NCI-H2029 treated with DMSO at 0.1 percent for 48 hours (cell line): Measurements from ENCODE around the gene CHST11.

Source experiments
- DNase-seq: peaks from one replicate; lab custom pipeline; 2025; lab: John Stamatoyannopoulos, UW

Gene CHST11

GRCh38 chr12:104460973-104461698, 4.4 kb downstream of the CHST11 start:
- no peak for DNase-seq

- DNase-seq = no peak
These were observed 5.6 kb downstream of the CHST11 start for GRCh38 chr12:104462325-104462724.

GRCh38 chr12:104462931-104463339, 6.2 kb downstream of the CHST11 start:
- DNase-seq = no peak

DNA sequence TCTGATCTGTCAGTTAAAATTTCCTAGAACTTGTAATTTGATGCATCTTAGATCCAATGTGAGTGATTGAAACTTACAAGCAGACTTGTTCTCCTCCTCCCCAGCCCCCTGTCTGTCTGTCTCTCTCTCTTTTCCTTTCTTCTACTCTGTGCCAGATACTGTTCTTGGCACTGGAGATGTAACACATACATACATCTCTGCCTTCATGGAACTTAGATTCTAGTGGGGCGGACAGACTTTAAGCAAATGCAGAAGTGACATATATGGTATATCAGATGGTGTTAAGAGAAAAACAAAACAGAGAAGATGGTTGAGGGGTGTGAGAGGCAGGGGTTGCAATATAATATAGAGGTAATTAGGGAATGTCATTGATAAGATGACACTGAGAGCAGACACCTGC, 6.6 kb downstream of the CHST11 start:
- no peak for DNase-seq

DNA sequence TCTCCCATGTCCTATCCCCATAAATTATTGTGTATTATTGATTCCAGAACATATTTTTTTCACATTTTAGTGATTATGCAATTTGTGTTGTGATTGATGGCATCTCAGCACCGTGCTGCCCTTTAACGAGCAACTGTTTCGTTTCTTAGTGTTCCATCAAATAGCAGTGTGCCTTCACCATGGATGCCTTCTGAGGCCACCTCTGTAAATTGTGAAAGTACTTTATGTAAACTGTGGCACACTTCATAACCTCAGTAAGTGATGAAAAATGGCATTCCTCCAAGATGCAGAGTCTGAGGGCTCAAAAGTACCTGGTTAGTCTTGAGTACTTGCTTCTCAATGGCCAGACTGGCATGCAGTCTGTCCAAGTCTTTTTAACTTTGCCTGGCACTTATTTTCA, 8.2 kb downstream of the CHST11 start:
- no peak for DNase-seq

DNA sequence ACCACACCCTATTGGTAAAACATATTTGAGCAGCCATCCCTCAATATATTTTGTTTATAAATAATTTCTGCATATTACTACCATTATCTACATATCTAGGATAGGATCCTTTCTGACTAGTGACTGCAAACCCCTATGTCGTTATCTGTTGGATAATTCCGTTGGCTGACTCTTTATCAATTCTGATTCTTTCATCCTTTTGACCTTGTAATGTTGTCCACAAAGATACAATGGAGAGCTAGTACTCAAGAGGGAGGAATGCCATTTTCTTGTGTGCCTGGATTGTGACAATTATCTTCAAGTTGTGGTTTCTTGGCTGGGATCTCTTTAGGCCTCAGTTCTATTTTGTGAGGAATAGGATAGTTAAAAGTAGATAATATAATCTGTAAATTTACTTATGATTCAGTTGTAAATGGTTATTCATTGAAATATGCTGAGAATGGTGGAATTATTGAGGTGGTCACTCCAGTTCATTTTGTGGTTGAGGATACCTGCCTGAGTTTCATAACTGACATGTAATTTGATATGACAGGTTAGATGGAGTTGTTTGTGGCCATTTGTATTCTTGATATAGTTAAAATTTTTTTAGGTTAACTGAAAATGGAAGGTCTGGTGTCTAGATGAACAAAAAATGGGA, 10.1 kb downstream of the CHST11 start:
- no peak for DNase-seq

GRCh38 chr12:104467346-104467837, 10.6 kb downstream of the CHST11 start:
- DNase-seq = no peak

DNA sequence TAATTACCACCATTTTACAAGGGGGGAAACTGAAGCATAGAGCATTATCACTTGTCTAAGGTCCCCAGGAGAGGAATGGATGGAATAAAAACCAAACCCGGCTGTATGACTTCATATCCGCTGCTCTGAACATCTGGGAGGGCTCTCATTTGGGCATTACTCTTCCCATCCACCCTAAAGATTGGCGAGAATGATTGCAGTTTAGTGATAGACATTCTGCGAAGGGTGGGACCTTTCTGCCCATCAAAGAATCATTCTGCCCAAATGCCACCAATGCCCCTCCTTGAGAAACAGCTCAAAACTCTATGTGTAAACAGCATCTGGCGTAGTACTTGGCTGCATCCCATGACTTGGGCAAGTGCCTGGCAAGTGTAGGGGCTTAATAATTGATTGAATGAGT, 11.6 kb downstream of the CHST11 start:
- no peak for DNase-seq

DNA sequence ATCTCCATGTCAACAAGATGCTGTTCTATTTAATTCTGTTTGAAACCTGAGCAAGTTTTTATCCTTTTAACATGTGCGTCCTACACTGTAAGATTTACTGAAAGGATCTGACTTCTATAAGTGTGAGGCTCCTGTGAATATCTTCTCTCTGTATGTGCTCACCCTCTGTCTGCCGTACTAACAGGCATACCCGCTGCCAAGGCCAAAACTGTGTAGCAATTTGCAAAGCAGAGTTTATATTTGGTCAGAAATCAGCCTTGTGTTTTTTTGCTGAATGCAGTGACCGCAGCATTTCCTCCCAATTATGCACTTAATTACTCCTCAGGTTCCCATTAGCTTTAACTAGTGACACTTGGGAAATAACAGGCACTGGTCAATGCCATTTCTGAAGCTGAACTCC, 12.3 kb downstream of the CHST11 start:
- no peak for DNase-seq

GRCh38 chr12:104469523-104469922, 12.8 kb downstream of the CHST11 start:
- no peak for DNase-seq

DNA sequence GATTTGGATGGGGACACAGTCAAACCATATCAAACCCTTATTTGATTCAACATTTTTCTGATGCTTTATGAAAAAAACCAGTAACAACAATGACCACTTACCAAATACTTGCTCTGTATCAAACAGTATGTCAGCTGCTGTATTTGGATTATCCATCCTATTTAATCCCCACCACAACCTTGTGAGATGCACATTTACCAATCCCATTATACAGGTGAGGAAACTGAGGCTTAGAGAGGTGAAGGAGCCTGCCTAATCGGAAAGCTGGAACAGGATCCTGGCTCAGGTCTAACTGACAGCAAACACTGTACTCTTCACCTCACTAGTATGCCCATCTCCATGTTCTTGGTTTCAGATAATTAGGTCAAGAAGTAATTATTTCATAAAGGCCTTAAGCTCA, 13.8 kb downstream of the CHST11 start:
- DNase-seq = no peak

DNA sequence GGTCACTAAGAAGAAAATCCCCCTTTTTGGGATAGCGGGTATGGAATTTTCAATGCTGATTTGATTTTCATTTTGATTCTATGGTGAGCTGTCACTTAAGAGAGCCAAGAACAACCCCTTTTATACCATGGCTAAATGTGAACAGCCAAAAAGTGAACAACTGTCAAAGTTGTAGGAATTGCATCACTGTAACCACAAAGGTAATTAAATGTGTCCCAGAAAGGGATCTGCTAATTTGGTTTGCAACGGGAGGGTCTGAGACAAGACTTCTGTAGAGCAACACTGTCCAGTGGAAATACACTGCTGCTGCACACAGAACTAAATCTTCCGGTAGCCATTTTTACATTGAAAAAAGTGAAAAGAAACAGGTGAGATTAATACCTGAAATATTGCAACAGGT, 14.6 kb downstream of the CHST11 start:
- no peak for DNase-seq

DNA sequence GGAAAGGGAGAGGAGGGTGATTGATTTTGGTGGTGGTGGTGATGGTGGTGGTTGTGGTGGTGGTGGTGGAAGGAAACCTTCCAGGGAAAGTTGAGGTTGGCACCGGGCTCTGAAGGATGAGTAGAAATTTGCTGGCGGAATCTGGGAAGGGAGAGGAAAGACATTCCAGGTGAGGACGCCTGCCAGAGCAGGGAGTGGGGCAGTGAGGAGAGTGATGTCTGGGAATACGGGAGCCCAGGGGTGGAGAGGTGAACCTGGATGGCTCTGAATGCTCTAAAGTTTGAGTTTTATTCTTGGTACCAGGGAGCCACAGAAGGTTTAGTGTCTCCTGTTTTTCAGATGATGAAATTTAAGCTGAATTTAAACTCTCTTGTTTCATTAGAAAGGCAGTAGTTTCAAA, 16.0 kb downstream of the CHST11 start:
- no peak for DNase-seq

DNA sequence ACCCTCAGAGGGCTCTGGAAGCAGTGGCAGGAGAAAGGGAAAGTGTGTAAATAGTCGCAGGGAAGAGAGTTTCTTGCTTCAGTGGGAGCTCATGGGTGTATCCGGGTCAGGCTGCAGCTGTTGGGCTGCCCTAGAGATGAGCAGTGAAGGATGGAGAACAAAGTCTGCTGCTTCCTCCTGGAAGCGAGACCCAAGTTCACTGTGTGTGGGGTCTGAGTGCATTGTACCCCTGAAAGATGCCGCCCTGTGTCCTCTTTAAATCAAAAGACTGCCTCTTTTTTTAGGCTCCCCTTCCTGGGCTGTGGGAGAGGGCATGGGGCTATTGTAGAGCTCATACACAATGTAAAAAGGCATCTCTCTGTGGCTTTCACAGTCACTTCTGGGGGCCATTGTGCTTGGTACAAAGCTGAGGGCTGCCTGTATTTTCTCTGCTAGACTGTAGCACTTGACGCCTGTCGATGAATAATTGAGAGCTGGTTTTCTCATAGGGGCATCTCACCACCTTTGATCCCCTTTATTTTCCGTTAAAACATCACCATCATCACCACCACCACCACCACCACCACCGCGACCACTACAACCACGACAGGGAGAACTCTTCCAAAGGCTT, 16.7 kb downstream of the CHST11 start:
- no peak for DNase-seq

GRCh38 chr12:104475271-104475670, 18.5 kb downstream of the CHST11 start:
- DNase-seq = no peak

DNA sequence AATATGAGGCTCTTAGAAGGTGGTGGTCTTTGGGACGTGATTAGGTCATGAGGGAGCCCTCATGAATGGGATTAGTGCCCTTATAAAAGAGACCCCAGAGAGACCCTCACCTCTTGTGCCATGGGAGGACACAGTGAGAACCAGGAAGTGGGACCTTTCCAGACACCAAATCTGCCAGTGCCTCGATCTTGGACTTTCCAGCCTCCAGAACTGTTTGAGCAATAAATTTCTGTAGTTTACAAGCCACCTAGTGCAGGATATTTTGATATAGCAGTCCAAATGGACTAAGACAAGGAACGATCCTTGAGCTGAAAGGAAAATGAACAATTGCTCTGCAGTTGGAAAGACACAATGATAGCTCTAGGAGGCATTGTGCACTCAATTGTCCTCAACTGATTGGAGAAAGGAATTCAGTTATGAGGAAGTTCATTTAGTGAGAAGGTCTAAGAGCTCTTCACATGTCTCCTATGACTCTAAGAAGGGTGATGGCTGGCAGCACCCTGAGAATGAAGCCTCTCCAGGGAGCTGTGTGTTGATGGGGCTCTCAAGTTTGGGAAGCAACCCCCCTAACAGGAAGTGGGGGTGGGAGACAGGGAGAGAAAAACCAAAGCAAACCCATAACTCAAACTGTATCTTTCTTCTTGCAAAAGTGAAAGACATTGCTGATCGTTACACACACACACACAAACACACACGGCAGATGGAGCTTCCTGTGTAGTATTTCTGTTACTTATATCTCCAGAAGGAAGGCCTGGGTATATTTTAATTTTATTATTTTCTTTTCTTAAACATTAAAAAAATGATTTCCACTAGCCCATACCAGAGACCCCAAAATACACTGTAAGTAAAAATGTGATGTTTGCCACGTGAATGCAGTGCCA, 21.0 kb downstream of the CHST11 start:
- DNase-seq = no peak

DNA sequence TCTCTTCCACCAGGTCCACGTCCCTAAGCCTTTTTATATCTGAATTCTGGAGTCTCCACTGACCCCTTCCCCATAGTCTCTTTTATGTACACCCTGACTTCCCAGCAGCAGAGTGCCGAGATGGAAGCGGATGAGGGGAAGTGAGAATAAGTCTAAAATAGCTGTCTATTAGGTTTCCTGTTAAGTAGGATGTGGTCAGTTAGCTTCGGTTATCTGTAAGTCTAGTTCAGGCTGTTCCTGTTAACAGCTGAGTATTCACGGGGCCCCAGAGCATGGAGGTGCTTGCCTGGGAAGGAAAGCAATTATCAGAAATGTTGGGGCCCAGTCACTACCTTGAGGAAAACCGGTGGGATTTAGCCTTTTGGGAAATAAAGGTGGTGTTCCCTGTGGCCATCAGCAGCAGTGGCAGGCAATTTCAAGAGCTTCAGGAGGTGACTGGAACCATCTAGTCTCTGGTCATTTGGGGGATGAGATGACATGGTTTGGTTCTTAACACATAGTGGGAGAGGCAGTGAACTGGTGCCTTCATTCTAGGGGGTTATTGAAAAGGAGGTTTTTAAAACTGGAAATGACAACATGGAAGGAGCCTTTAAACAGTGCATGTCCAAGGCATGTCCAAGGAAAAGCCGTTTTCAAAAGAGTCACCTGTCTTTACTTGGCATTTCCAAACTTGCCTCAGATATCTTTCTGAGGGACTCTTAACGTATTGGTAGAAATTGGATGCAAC, 21.8 kb downstream of the CHST11 start:
- DNase-seq = no peak

- DNase-seq = no peak
These were observed 22.4 kb downstream of the CHST11 start for GRCh38 chr12:104479123-104479662.

DNA sequence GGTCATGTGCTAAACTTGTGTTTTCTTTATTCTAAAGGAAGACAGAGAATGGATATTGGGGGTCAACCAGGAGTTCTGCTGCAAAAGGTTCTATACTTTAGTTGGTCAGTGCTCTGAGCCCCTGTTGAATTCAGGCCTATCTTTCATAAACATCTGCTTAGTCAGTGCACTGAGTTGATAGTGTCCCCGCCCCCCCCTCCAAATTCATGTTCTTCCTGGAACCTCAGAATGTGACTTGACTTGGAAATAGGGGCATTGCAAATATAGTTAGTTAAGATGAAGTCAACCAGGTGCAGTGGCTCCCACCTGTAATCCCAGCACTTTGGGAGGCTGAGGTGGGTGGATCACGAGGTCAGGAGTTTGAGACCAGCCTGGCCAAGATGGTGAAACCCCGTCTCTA, 23.3 kb downstream of the CHST11 start:
- DNase-seq = no peak

- no peak for DNase-seq
These were observed 24.2 kb downstream of the CHST11 start for GRCh38 chr12:104480826-104481440.

GRCh38 chr12:104482113-104482512, 25.4 kb downstream of the CHST11 start:
- no peak for DNase-seq
